Measurements from ENCODE around the gene CTIF.

The CTIF gene

GRCh38 chr18:48597110-48597509 is 58.3 kb downstream of the CTIF start:
- H3K27me3 ChIP-seq (ENCODE audit: control insufficient read depth in 1 of 2, insufficient read depth in 2 of 2, low read length in 2 of 2), result no peaks in the 10 kb centered on the region
- no peaks in the 10 kb centered on the region for H3K36me3 ChIP-seq (ENCODE audit: control insufficient read depth in 1 of 2, insufficient read depth in 2 of 2, low read length in 2 of 2)
- no peaks in the 10 kb centered on the region for H3K4me1 ChIP-seq (ENCODE audit: control insufficient read depth in 1 of 2, insufficient read depth in 2 of 2, low read length in 2 of 2)
- no peak overlapping the region for H3K4me3 ChIP-seq (ENCODE audit: low read depth in 1 of 2, low read length in 2 of 2)
- no peak overlapping the region for H3K27ac ChIP-seq (ENCODE audit: low read depth, low read length)
- no peak overlapping the region for H3K9ac ChIP-seq (ENCODE audit: low read depth in 1 of 2, low read length in 2 of 2)
- H3K9me3 ChIP-seq (ENCODE audit: control insufficient read depth in 1 of 2, low read length in 2 of 2), result no peaks in the 10 kb centered on the region

GRCh38 chr18:48597671-48598070 is 58.8 kb downstream of the CTIF start:
- H3K27me3 ChIP-seq (ENCODE audit: control insufficient read depth in 1 of 2, insufficient read depth in 2 of 2, low read length in 2 of 2), result no peaks in the 10 kb centered on the region
- H3K4me3 ChIP-seq (ENCODE audit: low read depth in 1 of 2, low read length in 2 of 2), result no peak overlapping the region
- H3K4me1 ChIP-seq (ENCODE audit: control insufficient read depth in 1 of 2, insufficient read depth in 2 of 2, low read length in 2 of 2), result no peaks in the 10 kb centered on the region
- no peak overlapping the region for H3K27ac ChIP-seq (ENCODE audit: low read depth, low read length)
- H3K36me3 ChIP-seq (ENCODE audit: control insufficient read depth in 1 of 2, insufficient read depth in 2 of 2, low read length in 2 of 2), result no peaks in the 10 kb centered on the region
- no peaks in the 10 kb centered on the region for H3K9me3 ChIP-seq (ENCODE audit: control insufficient read depth in 1 of 2, low read length in 2 of 2)
- no peak overlapping the region for H3K9ac ChIP-seq (ENCODE audit: low read depth in 1 of 2, low read length in 2 of 2)

GRCh38 chr18:48599391-48599790 is 60.6 kb downstream of the CTIF start:
- H3K9me3 ChIP-seq (ENCODE audit: control insufficient read depth in 1 of 2, low read length in 2 of 2), result no peaks in the 10 kb centered on the region
- no peak overlapping the region for H3K4me3 ChIP-seq (ENCODE audit: low read depth in 1 of 2, low read length in 2 of 2)
- H3K36me3 ChIP-seq (ENCODE audit: control insufficient read depth in 1 of 2, insufficient read depth in 2 of 2, low read length in 2 of 2), result no peaks in the 10 kb centered on the region
- no peak overlapping the region for H3K27ac ChIP-seq (ENCODE audit: low read depth, low read length)
- no peaks in the 10 kb centered on the region for H3K4me1 ChIP-seq (ENCODE audit: control insufficient read depth in 1 of 2, insufficient read depth in 2 of 2, low read length in 2 of 2)
- no peaks in the 10 kb centered on the region for H3K27me3 ChIP-seq (ENCODE audit: control insufficient read depth in 1 of 2, insufficient read depth in 2 of 2, low read length in 2 of 2)
- no peak overlapping the region for H3K9ac ChIP-seq (ENCODE audit: low read depth in 1 of 2, low read length in 2 of 2)

GRCh38 chr18:48600046-48600445 is 61.2 kb downstream of the CTIF start:
- Histone ChIP-seq H3K27me3 (ENCODE audit: control insufficient read depth in 1 of 2, insufficient read depth in 2 of 2, low read length in 2 of 2) (no peaks in the 10 kb centered on the region), H3K36me3 (ENCODE audit: control insufficient read depth in 1 of 2, insufficient read depth in 2 of 2, low read length in 2 of 2) (no peaks in the 10 kb centered on the region), H3K9me3 (ENCODE audit: control insufficient read depth in 1 of 2, low read length in 2 of 2) (no peaks in the 10 kb centered on the region), H3K4me1 (ENCODE audit: control insufficient read depth in 1 of 2, insufficient read depth in 2 of 2, low read length in 2 of 2) (no peaks in the 10 kb centered on the region), H3K27ac (ENCODE audit: low read depth, low read length) (no peak overlapping the region), H3K4me3 (ENCODE audit: low read depth in 1 of 2, low read length in 2 of 2) (no peak overlapping the region), H3K9ac (ENCODE audit: low read depth in 1 of 2, low read length in 2 of 2) (no peak overlapping the region)

GRCh38 chr18:48600456-48601090 is 61.7 kb downstream of the CTIF start:
- Histone ChIP-seq H3K9ac (ENCODE audit: low read depth in 1 of 2, low read length in 2 of 2) (no peak overlapping the region), H3K27ac (ENCODE audit: low read depth, low read length) (no peak overlapping the region)

GRCh38 chr18:48601343-48601742 is 62.5 kb downstream of the CTIF start:
- no peak overlapping the region for H3K27ac ChIP-seq (ENCODE audit: low read depth, low read length)

More at GRCh38 chr18:48600456-48601090, 61.7 kb downstream of the CTIF start:
- Histone ChIP-seq H3K4me3 (ENCODE audit: low read depth in 1 of 2, low read length in 2 of 2) (no peak overlapping the region), H3K9me3 (ENCODE audit: control insufficient read depth in 1 of 2, low read length in 2 of 2) (no peaks in the 10 kb centered on the region), H3K4me1 (ENCODE audit: control insufficient read depth in 1 of 2, insufficient read depth in 2 of 2, low read length in 2 of 2) (no peaks in the 10 kb centered on the region), H3K36me3 (ENCODE audit: control insufficient read depth in 1 of 2, insufficient read depth in 2 of 2, low read length in 2 of 2) (no peaks in the 10 kb centered on the region), H3K27me3 (ENCODE audit: control insufficient read depth in 1 of 2, insufficient read depth in 2 of 2, low read length in 2 of 2) (no peaks in the 10 kb centered on the region)

GRCh38 chr18:48602759-48603390 is 64.0 kb downstream of the CTIF start:
- no peaks in the 10 kb centered on the region for H3K27me3 ChIP-seq (ENCODE audit: control insufficient read depth in 1 of 2, insufficient read depth in 2 of 2, low read length in 2 of 2)
- H3K9me3 ChIP-seq (ENCODE audit: control insufficient read depth in 1 of 2, low read length in 2 of 2), result no peaks in the 10 kb centered on the region
- no peaks in the 10 kb centered on the region for H3K36me3 ChIP-seq (ENCODE audit: control insufficient read depth in 1 of 2, insufficient read depth in 2 of 2, low read length in 2 of 2)
- no peak overlapping the region for H3K9ac ChIP-seq (ENCODE audit: low read depth in 1 of 2, low read length in 2 of 2)
- H3K27ac ChIP-seq (ENCODE audit: low read depth, low read length), result no peak overlapping the region
- H3K4me1 ChIP-seq (ENCODE audit: control insufficient read depth in 1 of 2, insufficient read depth in 2 of 2, low read length in 2 of 2), result no peaks in the 10 kb centered on the region
- no peak overlapping the region for H3K4me3 ChIP-seq (ENCODE audit: low read depth in 1 of 2, low read length in 2 of 2)

More at GRCh38 chr18:48601343-48601742, 62.5 kb downstream of the CTIF start:
- Histone ChIP-seq H3K4me1 (ENCODE audit: control insufficient read depth in 1 of 2, insufficient read depth in 2 of 2, low read length in 2 of 2) (no peaks in the 10 kb centered on the region), H3K9ac (ENCODE audit: low read depth in 1 of 2, low read length in 2 of 2) (no peak overlapping the region), H3K9me3 (ENCODE audit: control insufficient read depth in 1 of 2, low read length in 2 of 2) (no peaks in the 10 kb centered on the region), H3K27me3 (ENCODE audit: control insufficient read depth in 1 of 2, insufficient read depth in 2 of 2, low read length in 2 of 2) (no peaks in the 10 kb centered on the region), H3K4me3 (ENCODE audit: low read depth in 1 of 2, low read length in 2 of 2) (no peak overlapping the region), H3K36me3 (ENCODE audit: control insufficient read depth in 1 of 2, insufficient read depth in 2 of 2, low read length in 2 of 2) (no peaks in the 10 kb centered on the region)

GRCh38 chr18:48605408-48605845 is 66.6 kb downstream of the CTIF start:
- Histone ChIP-seq H3K27ac (ENCODE audit: low read depth, low read length) (no peak overlapping the region), H3K27me3 (ENCODE audit: control insufficient read depth in 1 of 2, insufficient read depth in 2 of 2, low read length in 2 of 2) (no peaks in the 10 kb centered on the region), H3K4me3 (ENCODE audit: low read depth in 1 of 2, low read length in 2 of 2) (no peak overlapping the region), H3K9me3 (ENCODE audit: control insufficient read depth in 1 of 2, low read length in 2 of 2) (no peaks in the 10 kb centered on the region), H3K4me1 (ENCODE audit: control insufficient read depth in 1 of 2, insufficient read depth in 2 of 2, low read length in 2 of 2) (no peaks in the 10 kb centered on the region), H3K9ac (ENCODE audit: low read depth in 1 of 2, low read length in 2 of 2) (no peak overlapping the region), H3K36me3 (ENCODE audit: control insufficient read depth in 1 of 2, insufficient read depth in 2 of 2, low read length in 2 of 2) (no peaks in the 10 kb centered on the region)

GRCh38 chr18:48607056-48607984 is 68.5 kb downstream of the CTIF start:
- Histone ChIP-seq H3K9ac (ENCODE audit: low read depth in 1 of 2, low read length in 2 of 2) (no peak overlapping the region), H3K36me3 (ENCODE audit: control insufficient read depth in 1 of 2, insufficient read depth in 2 of 2, low read length in 2 of 2) (no peaks in the 10 kb centered on the region), H3K4me3 (ENCODE audit: low read depth in 1 of 2, low read length in 2 of 2) (no peak overlapping the region), H3K27ac (ENCODE audit: low read depth, low read length) (no peak overlapping the region), H3K9me3 (ENCODE audit: control insufficient read depth in 1 of 2, low read length in 2 of 2) (no peaks in the 10 kb centered on the region), H3K27me3 (ENCODE audit: control insufficient read depth in 1 of 2, insufficient read depth in 2 of 2, low read length in 2 of 2) (no peaks in the 10 kb centered on the region), H3K4me1 (ENCODE audit: control insufficient read depth in 1 of 2, insufficient read depth in 2 of 2, low read length in 2 of 2) (no peaks in the 10 kb centered on the region)

- no peak overlapping the region for H3K9ac ChIP-seq (ENCODE audit: low read depth in 1 of 2, low read length in 2 of 2)
- no peaks in the 10 kb centered on the region for H3K4me1 ChIP-seq (ENCODE audit: control insufficient read depth in 1 of 2, insufficient read depth in 2 of 2, low read length in 2 of 2)
- no peaks in the 10 kb centered on the region for H3K9me3 ChIP-seq (ENCODE audit: control insufficient read depth in 1 of 2, low read length in 2 of 2)
Observed at GRCh38 chr18:48608581-48608980, 69.8 kb downstream of the CTIF start.

More at GRCh38 chr18:48608581-48608980, 69.8 kb downstream of the CTIF start:
- Histone ChIP-seq H3K27ac (ENCODE audit: low read depth, low read length) (no peak overlapping the region), H3K4me3 (ENCODE audit: low read depth in 1 of 2, low read length in 2 of 2) (no peak overlapping the region), H3K36me3 (ENCODE audit: control insufficient read depth in 1 of 2, insufficient read depth in 2 of 2, low read length in 2 of 2) (no peaks in the 10 kb centered on the region), H3K27me3 (ENCODE audit: control insufficient read depth in 1 of 2, insufficient read depth in 2 of 2, low read length in 2 of 2) (no peaks in the 10 kb centered on the region)
